ENCODE data around the gene FCHO2. TPM values are rescaled to one million over a fixed set of nuclear protein-coding genes. Genes with fewer than 3 reads are reported as not detected.

The FCHO2 gene
- 8.6 to 13.9 TPM (median 11.4 TPM) in 5 replicates for total RNA-seq (2022; extraction: Qiagen RNA extraction; ENCODE audit: low read depth)

GRCh38 chr5:72955768-72956323, at the start of gene FCHO2:
Gene FCHO2, plus strand, starts transcription at chr5:72956041. Its CDS starts 56 bp downstream, at chr5:72956097.

GRCh38 chr5:73120222-73121118, 164.6 kb downstream of the FCHO2 start, which contains the start of gene TMEM171:
Gene TMEM171, plus strand, starts transcription at chr5:73120575. Its CDS starts 2,799 bp downstream, at chr5:73123374.

Other genes starting within 250 kb of the FCHO2 start
- 89.1 to 175 TPM (median 135 TPM) in 5 replicates for gene TNPO1, start 139.4 kb upstream of the FCHO2 start, total RNA-seq (2022; extraction: Qiagen RNA extraction; ENCODE audit: low read depth)
- gene TMEM171, start 164.5 kb downstream of the FCHO2 start, total RNA-seq (2022; extraction: Qiagen RNA extraction; ENCODE audit: low read depth) = 3.6 to 7.2 TPM (median 6.3 TPM) in 5 replicates
- gene TMEM174, start 217.2 kb downstream of the FCHO2 start, total RNA-seq (2022; extraction: Qiagen RNA extraction; ENCODE audit: low read depth) = not detected in 5 replicates

Data from A549 treated with RU486 at 1 μM for 4 hours (cell line).